OCI-LY7 (cell line): ENCODE data around the gene ETFB.
"Not testable (repeated sequence)": the region's sequence is repeated elsewhere in the genome, so short reads cannot be mapped to it uniquely, and the experiment has no call there.

ENCODE experiments used
- EZH2phosphoT487 ChIP-seq: fragments of 200-600 bp; sonication (generic); IDR thresholded peaks from 2 replicates; pipeline ENCODE4 v1.6.1; 2018; ENCODE audit warnings: low read depth, borderline replicate concordance, mild to moderate bottlenecking, mixed run types, antibody characterized with exemption, low read length, moderate library complexity, mixed read lengths
- TF ChIP-seq, protein P1 (sequence below): fragments of 200-600 bp; sonication (generic); conservative IDR thresholded peaks from 2 replicates; pipeline ENCODE4 v1.5.1; 2014; ENCODE audit warnings: mild to moderate bottlenecking, antibody characterized with exemption, low read length, moderate library complexity, mixed read lengths

DNA sequence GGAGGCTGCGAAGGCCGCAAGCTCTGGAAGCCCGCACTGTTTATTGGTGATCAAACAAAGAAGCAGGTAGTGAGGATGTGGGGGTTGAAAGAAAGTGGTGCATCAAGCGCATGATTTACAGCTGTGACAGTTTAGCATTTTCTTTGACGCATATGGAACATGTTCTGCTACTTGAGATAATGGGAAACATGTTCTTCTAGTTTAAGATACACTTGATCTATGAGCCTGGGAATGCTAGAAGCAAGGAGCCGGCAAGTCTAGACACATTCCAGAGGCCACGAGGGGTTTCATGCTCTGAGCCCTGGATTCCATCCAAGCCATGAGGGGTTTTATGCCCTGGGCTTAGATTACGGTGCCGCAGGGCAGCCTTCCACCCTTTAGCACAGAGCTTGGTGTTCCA, 31.3 kb upstream of the ETFB start:
- TF ChIP-seq, protein P1, sequence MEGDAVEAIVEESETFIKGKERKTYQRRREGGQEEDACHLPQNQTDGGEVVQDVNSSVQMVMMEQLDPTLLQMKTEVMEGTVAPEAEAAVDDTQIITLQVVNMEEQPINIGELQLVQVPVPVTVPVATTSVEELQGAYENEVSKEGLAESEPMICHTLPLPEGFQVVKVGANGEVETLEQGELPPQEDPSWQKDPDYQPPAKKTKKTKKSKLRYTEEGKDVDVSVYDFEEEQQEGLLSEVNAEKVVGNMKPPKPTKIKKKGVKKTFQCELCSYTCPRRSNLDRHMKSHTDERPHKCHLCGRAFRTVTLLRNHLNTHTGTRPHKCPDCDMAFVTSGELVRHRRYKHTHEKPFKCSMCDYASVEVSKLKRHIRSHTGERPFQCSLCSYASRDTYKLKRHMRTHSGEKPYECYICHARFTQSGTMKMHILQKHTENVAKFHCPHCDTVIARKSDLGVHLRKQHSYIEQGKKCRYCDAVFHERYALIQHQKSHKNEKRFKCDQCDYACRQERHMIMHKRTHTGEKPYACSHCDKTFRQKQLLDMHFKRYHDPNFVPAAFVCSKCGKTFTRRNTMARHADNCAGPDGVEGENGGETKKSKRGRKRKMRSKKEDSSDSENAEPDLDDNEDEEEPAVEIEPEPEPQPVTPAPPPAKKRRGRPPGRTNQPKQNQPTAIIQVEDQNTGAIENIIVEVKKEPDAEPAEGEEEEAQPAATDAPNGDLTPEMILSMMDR, result not testable (repeated sequence)
- TF ChIP-seq EZH2phosphoT487, result not testable (repeated sequence)
